GM18519 (cell line): ENCODE data around the gene BRD3OS.

Source experiments
- ATAC-seq: cut with Tn5 transposase; IDR thresholded peaks from one replicate; pipeline ENCODE4 v1.9.1; 2021; ENCODE audit warnings: mild to moderate bottlenecking, moderate library complexity; ENCODE audit not compliant: unreplicated experiment, low FRiP score

The BRD3OS gene

GRCh38 chr9:134048582-134048968, 23.3 kb downstream of the BRD3OS start:
- no peak for ATAC-seq

- no peak for ATAC-seq
Measured at GRCh38 chr9:134049236-134049635, 24.0 kb downstream of the BRD3OS start.

GRCh38 chr9:134049772-134050588, 24.7 kb downstream of the BRD3OS start:
- ATAC-seq, result no peak

GRCh38 chr9:134050726-134051125, 25.4 kb downstream of the BRD3OS start:
- no peak for ATAC-seq

DNA sequence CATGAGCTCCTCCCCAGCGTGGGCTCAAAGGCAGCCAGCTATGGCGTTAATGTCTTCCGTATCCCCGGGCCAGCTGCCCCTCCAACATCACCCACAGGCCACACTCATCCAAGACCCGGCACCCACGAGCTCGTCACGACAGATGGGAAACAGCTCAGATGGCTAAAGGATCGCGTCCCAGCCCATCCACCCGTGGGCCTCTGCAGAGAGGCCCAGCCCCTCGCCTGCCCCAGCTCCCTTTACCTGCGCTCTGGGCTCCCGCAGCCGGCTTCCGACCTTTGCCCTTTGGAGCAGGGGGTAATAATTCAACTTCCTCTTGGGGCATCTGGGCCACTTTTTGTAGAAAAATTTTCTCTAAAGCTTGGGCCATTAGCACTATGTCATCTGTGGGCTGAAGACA, 26.0 kb downstream of the BRD3OS start:
- ATAC-seq, result no peak

- no peak for ATAC-seq
Measured at GRCh38 chr9:134052491-134052890, 27.2 kb downstream of the BRD3OS start.

GRCh38 chr9:134052941-134053340, 27.7 kb downstream of the BRD3OS start:
- ATAC-seq, result no peak

DNA sequence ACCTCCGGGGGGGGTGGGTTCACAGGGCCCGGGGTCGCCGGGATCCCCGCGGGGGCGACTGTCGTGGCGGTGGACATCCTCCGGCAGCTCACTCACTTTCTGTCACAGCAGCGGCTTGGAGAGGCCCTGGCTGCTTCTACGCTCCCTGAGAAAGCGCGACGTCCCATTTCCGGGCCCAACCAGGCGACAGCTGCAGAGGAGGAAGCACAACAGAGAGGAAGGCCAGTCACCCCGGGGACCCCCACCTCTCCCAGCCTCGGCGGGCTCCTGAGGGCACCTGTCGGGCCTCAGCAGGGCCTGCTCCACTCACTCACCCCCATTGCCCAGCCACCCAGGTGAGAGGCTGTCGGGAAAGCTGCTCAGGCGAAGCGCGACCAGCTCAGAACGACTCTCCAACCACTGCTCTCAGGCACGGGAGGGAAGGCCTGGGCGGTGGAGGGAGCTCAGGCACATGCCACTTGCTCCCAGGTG, 28.2 kb downstream of the BRD3OS start:
- no peak for ATAC-seq

- no peak for ATAC-seq
Measured at GRCh38 chr9:134053941-134054761, 28.9 kb downstream of the BRD3OS start.

GRCh38 chr9:134054891-134055811, 29.9 kb downstream of the BRD3OS start:
- ATAC-seq, result no peak

- no peak for ATAC-seq
Measured at GRCh38 chr9:134055981-134056461, 30.7 kb downstream of the BRD3OS start.

DNA sequence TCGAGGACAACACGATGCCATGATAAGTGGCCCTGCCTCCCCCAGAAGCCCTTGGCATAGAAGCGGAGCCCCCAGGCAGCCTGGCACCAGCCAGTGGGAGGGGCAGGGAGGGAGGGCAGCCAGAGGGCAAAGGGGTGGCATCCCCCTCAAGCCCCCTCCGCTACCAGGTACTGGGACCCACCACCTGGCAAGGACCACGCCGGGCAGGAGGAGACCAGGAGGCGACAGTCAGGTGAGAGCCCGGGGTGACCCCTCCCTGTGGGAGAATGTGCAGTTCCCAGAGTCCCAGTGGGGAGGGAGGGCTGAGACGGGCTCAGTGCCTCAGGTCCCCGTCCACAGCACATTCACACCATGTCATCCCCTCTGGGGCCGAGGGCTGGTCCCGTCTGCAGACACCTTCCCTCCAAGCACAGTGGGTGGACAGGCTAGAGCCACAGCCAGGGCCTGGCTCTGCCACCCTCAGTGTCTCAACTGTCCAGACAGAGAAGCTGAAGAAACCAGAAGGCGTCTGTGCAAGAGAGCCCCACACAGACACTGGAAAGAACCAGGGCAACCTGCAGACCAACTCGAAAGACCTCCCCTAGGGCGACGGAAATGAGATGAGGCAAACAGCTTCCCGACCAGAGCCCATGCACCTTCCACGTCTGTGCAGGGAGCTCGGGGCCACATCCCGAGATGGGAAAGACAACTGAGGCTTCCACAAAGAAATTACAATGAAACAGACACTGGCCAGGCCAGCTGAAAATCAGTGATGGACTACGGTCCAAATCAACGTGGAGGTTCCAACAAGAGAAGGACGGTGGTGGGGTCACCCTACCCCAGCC, 31.4 kb downstream of the BRD3OS start:
- no peak for ATAC-seq

GRCh38 chr9:134057307-134057657, 32.0 kb downstream of the BRD3OS start:
- no peak for ATAC-seq

DNA sequence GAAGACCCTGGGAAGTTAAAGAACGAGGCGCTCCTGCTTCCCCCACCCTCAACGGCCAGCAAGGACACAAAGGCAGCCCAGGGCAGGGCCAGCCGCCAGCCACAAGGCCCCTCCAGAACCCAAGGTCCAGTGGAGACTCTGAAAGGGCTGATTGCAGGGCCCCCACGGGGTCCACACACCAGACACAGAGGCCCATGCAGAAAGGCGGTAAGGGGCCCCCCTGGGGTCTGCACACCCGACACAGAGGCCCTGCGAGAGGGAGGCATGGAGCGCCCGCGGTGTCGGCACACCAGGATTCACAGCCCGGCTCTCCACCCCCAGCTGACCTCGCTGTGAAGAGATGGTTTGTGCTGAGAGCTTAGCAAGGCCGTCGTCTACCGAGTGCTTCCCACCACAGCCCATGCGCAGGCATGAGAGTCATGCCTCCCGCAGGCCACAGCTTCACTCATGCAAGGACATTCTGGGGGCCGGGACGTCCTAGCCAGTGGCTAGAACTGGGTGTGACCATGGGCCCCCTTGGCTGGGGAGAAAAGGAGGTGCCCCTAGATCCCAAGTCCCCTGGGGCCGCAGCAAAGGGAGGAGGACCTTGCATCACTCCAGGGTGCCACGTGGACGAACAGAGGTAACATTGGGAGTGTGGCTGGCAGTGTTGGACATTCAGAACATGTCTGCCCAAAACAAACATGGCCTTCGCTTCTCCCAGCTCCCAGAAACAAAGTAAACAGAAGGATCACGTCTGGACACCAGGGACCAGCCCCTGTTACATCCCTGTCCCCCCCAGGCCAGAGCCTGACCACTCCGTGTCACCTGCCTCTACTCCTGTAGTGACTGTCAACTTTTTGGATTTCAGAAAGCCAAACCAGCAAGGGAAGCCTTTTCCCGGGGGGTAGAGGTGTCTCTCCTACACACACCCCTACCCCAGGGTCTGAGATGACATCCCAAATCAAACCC, 32.7 kb downstream of the BRD3OS start:
- no peak for ATAC-seq

GRCh38 chr9:134058716-134059115, 33.4 kb downstream of the BRD3OS start:
- no peak for ATAC-seq

- no peak for ATAC-seq
Measured at GRCh38 chr9:134059188-134059641, 33.9 kb downstream of the BRD3OS start.

- peak; percentile 67 for ATAC-seq
Measured at GRCh38 chr9:134059661-134060395, 34.5 kb downstream of the BRD3OS start.

DNA sequence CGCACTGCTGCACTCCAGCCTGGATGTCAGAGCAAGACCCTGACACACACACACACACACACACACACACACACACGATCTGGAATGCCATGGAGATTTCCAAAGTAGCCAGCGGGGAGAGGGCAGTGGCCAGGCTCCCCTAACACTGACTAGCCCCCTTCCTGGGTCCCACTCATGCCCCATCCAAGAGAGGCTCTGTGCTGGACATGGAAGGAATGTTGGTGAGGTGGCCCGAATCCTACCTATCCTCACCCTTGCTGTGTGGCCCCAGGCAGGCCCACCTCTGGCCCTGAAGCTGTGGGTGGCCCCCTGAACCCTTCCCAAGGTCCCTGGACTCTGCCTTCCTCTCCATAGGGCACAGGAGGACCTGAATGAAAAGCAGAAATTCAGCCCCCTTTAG, 35.3 kb downstream of the BRD3OS start:
- ATAC-seq, result no peak
